RPMI7951 (cell line): ENCODE results near the gene YIF1B. TPM values are rescaled to one million over a fixed set of nuclear protein-coding genes. Genes with fewer than 3 reads are reported as not detected.
A peak's percentile ranks its signal among the peaks of the same experiment; 100 is the strongest.

Source experiments
- DNase-seq: peaks from one replicate; pipeline ENCODE4 v3.0.0-alpha.2; 2012; ENCODE audit warnings: low read depth
- total RNA-seq: library from RNA; depleted of rRNA; stranded (reverse); fragments of >200 nt; shearing (Covaris generic); gene quantifications from 2 replicates; pipeline ENCODE4 v1.2.3, GENCODE V29; 2014

The YIF1B gene
- total RNA-seq, 1 experiment from 2014 or later, result 80.1 TPM

GRCh38 chr19:38335949-38336637, 20.3 kb upstream of the YIF1B start:
- DNase-seq, result peak; percentile 96

GRCh38 chr19:38333245-38333644, 17.5 kb upstream of the YIF1B start:
- DNase-seq, result no peak

GRCh38 chr19:38331728-38332127, 16.0 kb upstream of the YIF1B start:
- no peak for DNase-seq

- no peak for DNase-seq
Observed at GRCh38 chr19:38329651-38330050, 13.9 kb upstream of the YIF1B start.

GRCh38 chr19:38326591-38326990, 10.8 kb upstream of the YIF1B start:
- DNase-seq, result no peak

GRCh38 chr19:38324431-38324830, 8.7 kb upstream of the YIF1B start:
- no peak for DNase-seq

- no peak for DNase-seq
Observed at GRCh38 chr19:38323291-38323690, 7.5 kb upstream of the YIF1B start.

GRCh38 chr19:38321646-38322196, 6.0 kb upstream of the YIF1B start:
- DNase-seq, result no peak

- no peak for DNase-seq
Observed at GRCh38 chr19:38320969-38321339, 5.2 kb upstream of the YIF1B start.

- no peak for DNase-seq
Observed at GRCh38 chr19:38319421-38320258, 3.9 kb upstream of the YIF1B start, which contains the start of gene KCNK6. Gene KCNK6 (plus strand): TSS chr19:38319845. CDS start chr19:38319951, 106 bp downstream.

- DNase-seq, result no peak
Observed at GRCh38 chr19:38318660-38319059, 2.9 kb upstream of the YIF1B start.

- no peak for DNase-seq
Observed at GRCh38 chr19:38317104-38317612, 1.4 kb upstream of the YIF1B start.

- DNase-seq, result no peak
Observed at GRCh38 chr19:38316477-38317067, 825 bp upstream of the YIF1B start.

GRCh38 chr19:38310986-38311385, 4.8 kb downstream of the YIF1B start:
- no peak for DNase-seq

- no peak for DNase-seq
Observed at GRCh38 chr19:38310279-38310670, 5.5 kb downstream of the YIF1B start.

- no peak for DNase-seq
Observed at GRCh38 chr19:38309615-38310278, 6.0 kb downstream of the YIF1B start.

- DNase-seq, result no peak
Observed at GRCh38 chr19:38308926-38309614, 6.7 kb downstream of the YIF1B start.

GRCh38 chr19:38308006-38308766, 7.6 kb downstream of the YIF1B start:
- no peak for DNase-seq

GRCh38 chr19:38307597-38307996, 8.2 kb downstream of the YIF1B start:
- DNase-seq, result no peak

- DNase-seq, result no peak
Observed at GRCh38 chr19:38307076-38307475, 8.7 kb downstream of the YIF1B start.
